EL (cell line): ENCODE measurements around the gene ADAMTS17.

Source experiments
- DNase-seq: peaks from one replicate; pipeline ENCODE4 v3.0.0-alpha.2; 2016

Gene ADAMTS17

DNA sequence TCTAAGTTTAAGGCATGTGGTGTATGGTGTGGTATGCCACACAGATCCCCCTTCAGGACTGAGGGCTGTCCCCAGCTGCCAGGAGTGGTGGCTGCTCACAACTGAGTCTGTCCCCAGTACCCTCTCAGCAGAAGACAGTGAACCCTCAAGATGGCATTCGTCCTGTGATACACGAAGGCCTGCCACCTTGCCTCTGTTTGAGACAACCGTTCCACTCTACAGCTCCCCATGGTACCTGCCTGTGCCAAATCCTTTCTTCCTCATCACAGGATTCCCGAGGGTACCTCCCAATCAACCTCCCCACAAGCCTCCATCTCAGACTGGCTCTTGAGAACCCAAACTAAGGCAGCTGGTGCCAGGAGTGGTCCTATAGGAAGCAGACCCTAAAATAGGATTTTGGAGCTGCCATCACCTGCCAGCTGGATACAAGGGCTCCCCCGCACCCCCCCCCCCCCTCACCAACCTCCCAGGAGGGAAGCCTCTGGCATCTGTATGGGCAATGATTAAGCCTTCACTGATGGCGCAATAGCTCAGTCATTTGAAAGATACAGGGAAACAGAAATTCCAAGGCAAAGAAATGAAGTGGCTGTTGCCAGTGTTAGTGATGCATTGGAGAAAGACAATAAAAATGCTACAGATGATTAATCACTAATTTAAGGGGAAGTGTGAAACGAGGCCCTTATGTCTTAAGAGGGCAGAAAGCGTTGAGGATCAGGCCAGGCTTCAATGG lies 378.5 kb downstream of the ADAMTS17 start:
- peak; percentile 38 for DNase-seq

DNA sequence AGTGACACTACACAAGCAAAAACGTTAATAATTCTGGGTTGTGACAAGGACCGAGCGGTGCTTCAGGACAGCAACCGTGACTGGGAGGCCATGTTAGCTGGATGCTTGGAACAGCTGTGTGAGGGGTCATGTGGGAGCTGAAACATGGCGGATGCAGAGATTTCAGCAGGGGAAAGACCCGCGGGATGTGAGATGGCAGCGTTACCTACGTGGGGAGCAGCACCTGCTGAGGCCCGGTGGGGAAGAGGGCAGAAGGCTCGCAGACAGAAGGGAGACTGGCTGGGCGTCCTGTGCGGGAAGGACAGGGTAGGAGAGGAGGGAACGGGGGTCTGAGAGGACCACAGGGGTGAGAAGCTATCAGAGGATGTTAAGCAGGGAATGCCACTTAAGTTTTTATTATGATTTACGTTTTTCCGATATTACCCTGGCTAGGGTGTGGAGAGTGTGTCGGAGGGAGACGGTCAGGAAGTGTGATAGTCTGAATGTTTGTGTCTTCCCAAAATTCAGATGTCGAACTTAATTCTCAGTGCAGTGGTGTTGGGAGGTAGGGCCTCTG lies 379.7 kb downstream of the ADAMTS17 start:
- no peak for DNase-seq

- DNase-seq = no peak
These were observed 380.7 kb downstream of the ADAMTS17 start for GRCh38 chr15:99961011-99961441.

- no peak for DNase-seq
These were observed 382.4 kb downstream of the ADAMTS17 start for GRCh38 chr15:99959326-99959725.

DNA sequence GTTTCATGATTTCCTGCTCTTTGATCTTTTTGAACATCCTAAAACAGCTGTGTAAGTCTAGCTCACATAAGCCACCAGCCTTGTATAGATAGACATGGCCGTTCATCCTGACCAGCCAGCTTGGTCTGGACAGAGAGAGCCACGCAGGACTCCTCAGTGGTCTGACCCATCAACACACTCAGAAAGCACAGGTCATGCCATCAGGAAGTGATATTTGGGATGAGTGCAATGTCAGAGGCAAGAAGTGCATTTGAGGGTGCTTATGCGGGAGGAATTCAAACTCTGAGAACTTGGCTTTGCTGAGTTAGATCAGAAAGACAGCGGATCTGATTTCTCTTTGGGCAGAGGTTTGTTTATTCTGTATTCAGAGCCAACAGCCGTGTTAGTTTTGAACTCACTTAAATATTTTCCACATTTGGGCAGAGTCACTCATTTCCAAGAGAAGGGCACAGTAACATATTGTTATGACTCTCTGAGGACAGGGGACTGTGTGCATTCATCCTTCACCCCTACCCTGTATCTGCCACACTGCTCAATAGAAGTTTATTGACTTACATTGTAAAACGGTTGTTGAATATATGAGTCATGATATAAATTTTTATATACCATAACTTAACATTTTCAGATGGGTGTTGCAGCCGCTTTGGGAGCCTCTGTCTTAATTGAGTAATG lies 383.2 kb downstream of the ADAMTS17 start:
- no peak for DNase-seq

DNA sequence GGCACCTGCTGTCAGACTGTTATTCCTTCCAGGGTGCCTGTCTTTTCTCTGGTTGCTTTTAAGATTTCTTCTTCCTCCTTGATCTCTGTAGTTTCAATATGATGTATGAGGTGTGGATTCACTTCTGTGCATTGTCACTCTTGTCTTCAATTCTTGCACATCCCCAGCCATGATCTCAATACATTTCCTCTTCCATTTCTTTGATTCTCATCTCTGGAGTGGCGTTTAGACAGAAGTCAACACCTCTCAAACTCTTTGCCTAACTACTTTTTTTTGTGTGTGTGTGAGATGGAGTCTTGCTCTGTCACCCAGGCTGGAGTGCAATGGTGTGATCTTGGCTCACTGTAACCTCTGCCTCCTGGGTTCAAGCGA lies 384.1 kb downstream of the ADAMTS17 start:
- DNase-seq = no peak

DNA sequence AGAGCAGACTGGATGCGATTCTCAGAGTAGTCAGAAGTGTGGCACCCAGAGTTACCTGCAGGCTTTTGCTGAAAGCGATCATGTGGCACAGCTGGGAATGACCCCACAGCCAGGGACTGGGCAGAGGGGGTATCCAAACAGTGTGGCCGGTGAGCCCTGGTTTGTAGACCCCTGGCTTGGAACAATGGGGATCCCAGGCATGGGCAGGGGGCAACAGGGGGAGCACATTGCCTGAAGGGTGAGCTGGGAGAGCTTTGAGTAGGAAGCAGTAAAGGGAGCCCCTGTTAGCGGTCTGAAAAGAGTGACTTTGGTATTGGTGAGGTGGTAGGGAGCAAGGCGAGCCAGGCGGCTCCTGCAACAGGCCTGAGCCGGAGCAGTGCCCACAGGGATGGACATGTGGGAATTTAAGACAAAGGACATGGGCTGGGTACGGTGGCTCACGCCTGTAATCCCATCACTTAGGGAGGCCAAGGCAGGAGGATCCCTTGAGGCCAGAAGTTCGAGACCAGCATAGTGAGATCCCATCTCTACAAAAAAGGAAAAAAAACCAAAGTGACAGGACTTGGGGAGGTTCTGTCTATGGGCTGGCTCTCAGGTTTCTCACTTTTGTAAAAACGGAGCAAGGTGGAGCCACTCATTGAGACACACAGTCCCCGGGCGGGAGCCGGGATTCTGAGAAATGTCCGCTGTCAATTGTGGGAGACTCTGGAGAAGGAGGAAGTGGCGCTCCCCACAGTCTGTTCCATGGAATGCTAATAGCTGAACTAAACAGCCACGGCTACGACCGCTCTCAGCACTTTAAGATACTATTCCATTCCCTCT lies 384.7 kb downstream of the ADAMTS17 start:
- DNase-seq = no peak

GRCh38 chr15:99956022-99956775 lies 385.6 kb downstream of the ADAMTS17 start:
- no peak for DNase-seq

- no peak for DNase-seq
These were observed 386.2 kb downstream of the ADAMTS17 start for GRCh38 chr15:99955532-99955931.

DNA sequence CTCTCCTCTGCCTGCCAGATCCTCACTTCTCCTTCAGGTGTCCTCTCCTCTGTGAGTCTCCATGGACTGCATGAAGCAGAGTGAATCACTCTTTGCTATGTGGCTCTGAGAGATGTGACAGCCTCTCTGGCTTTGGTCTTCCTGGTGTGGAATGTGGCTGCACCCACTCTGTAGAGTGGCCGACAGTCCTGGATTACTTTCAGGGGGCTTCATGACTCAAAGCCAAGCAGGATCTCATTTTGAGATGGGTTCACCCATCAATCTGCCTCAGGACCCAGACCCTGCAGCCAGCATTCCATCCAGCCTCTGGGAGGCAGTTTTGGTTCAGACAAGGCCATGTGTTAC lies 386.6 kb downstream of the ADAMTS17 start:
- no peak for DNase-seq

DNA sequence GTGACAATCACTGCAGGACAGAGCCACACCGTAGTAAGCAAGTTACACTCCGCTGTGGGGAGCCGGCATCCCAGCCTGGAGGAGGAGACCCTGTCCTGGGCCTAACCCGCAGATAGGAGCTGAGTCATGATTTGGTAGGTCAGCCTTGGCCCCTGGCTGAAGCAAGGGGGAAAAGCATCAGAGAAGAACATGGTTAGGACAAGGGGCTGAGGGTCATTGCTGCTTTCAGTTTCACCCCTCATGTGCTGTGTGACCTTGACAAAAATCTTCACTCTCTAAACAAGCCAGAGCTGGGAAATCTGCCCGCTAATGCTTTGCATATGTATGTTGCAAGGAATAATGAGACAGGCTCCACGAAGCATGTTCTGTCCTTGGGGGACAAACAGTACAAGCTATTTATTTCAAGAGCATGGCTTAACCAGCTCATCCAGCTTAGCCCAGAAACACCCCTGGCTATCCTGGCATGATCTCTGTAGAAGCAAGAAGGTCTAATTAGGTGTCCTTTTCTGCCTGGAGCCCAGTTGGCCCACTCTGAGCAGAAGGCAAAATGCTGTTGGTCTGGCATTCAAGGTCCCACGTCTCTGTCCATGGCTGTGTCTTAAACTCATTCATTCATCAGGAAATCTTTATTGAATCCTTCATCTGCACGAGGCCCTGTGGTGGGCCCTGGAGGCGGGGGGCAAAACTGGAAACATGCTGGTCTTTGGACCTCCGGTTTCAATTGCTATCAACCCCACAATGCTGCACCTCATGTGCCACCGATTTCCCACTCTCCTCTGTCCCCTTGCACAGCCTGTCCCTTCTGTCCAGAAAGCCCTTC lies 387.2 kb downstream of the ADAMTS17 start:
- DNase-seq = peak; percentile 8

GRCh38 chr15:99953886-99954285 lies 387.9 kb downstream of the ADAMTS17 start:
- DNase-seq = no peak

DNA sequence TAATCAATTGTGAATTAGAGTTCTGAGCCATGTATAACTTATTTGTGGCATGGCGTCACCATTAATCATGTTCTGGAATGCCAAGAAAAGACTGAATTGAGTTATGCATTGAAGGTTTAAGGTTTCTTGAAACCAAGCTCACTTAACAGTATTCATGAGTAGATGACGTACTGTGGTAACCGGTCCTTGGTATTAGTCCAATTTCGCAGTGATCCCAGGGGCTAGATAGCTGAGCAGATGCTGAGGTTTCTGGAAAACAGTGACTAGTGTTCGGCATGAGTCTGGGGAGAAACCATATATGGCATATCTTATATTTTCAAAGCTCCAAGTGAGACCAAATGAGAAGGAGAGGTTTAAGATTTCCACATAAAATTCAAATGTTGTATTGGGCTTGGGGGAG lies 390.3 kb downstream of the ADAMTS17 start:
- peak; percentile 22 for DNase-seq

- no peak for DNase-seq
These were observed 397.6 kb downstream of the ADAMTS17 start for GRCh38 chr15:99944131-99944530.

DNA sequence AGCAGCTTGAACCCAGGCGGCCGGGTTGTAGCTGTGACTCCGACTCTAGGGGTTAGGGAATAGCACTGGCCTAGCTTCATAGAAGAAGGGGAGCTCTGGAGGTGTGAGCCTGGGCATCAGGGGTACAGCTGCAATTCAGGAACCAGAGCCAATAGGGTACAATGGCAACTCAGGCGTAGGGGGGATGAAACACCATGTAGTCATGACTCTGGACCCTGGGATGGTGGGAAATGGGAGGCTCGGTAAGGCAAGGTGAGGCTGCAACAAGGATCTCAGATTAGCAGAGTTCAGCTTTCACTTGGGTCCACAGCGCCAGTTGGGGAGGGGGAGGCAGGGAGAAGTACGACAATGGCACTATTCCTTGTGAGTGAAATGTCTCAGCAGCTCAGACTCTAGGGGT lies 398.3 kb downstream of the ADAMTS17 start:
- no peak for DNase-seq

DNA sequence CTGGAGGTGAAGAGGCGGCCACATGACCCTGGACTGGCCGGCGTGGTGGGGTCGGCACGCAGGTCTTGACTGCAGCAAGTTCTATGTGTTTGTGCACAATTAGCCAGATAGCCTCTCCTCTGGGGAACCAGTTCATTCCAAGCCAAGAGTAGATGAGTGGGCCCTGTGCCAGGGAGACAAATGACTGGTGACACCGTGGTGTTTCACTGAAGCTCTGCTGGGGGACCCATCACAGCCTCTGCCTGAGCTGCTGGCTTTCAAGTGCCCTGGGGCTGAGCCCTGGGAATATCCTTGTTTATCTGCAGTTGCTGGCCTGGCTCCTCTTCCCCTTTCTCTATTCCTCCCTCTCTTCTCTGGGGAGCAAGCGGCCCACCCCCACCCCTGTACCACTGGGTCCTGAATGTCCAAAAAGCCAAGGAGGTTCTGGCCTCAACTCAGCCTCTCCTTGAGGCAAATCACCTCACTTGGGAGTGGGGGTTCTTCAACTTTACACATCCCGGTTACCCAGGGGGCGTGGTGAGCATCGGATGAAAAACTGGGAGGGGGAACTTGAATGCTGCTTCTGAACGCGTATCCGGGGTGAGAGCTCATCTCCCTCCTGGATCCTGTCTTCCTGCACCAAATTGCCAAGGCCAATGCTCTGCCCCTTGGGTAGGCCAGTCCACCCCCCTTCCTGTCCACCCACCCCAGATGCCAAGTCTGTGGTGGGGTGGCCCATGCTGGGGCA lies 408.9 kb downstream of the ADAMTS17 start:
- no peak for DNase-seq

DNA sequence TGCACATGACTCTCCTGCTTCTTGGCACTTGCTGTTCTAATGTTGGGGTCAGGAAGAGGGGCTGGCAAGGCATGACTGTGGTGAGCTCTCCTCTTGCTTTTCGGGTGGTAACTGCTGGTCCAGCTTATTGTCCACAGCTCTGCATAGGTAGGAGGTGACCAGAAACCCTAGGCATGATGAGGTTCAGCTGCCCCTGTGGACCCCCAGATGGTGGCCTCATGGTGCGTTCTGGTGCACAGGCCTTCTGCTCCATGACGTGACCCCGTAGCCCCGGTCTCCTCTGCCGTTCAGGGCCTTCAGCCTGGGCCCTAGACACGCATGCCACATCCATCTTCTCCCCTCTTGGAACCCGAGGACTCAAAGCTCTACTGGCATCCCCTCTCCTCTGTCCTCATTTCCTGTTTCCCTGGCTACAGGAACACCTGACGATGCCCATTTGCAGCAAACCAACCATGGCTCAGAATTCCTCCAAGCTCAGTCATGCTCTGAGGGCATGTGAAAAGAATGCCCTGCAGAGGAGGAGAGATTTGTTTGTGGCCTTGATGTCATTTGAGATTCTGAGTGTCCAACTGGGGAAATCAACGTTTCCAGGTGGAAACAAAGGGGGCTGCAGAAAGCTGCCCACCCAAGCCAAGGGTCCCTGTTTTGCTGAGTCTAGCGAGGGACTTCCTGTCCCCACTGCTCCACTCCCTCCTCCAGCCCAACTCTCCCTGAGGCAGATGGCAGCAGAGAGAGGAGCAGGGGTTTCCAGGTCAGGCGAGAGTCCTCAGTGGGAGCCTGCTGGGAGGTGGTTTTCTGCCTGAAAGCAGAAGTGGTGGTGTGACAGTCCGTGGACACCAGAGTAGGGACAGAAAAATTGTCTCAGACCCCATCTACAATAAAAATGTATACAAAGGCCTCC lies 409.8 kb downstream of the ADAMTS17 start:
- peak; percentile 34 for DNase-seq

DNA sequence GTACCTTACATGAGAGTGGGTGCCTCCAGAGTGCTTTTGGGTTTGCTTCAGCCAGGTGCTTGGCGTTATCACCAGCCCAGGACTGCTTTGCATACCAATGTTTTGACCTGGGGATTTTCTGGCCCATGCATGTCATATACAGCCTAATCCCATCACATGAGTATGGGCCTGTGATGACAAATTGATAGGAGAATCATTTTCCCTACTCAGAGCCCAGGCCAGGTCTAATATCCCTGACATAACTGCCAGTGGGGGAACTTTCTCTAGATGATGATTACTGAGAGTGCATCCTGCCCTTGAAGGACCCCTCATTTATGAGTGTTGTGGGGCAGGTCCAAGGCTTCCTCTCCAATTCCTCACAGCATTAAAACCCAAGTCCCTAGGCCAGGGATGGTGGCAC lies 411.1 kb downstream of the ADAMTS17 start:
- DNase-seq = no peak

DNA sequence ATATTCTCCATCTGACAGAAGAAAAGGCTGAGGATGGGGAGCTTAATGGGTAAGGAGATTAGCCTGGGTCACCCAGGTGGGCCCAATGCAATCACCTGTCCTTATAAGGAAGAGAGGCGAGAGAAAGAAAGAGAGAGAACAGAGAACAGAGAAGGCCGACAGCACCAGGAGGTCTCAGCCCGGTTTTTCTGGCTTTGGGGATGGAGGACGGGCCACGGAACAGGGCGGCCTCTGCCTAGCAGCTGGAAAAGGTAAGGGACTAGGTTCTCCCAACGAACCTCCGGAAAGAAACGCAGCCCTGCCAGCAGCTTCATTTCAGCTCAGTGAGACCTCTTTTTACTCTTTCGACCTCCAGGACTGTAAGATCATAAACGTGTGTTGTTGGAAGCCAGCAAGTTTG lies 412.5 kb downstream of the ADAMTS17 start:
- DNase-seq = no peak

DNA sequence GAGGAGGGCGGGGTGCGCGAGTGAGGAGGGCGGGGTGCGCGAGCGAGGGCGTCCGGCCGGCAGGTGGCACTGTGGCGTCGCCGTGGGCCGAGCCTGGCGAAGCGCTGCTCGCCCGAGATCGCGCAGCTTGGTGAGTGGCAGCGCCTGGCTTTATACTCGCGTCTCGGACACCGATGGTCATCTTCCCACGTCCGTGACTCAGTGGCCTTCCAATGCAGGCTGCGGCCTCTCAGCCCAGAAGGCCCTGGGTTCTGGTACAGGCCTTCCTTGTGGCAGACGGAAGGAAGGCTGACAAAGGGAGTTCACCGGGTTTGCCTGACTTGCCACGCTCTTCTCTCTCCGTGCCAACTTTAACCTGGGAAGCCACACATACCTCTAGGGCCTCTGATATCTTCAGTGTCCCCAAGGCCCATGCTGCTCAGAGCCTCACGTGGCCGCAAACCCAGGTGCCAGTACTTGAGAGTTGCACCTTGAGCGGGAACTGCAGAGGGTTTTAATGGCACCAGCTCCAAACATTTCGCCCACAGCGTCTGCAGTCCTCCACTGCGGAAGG lies 413.3 kb downstream of the ADAMTS17 start:
- DNase-seq = peak; percentile 61
